Measurements from ENCODE around the gene AMBN.

Gene AMBN, protein sequence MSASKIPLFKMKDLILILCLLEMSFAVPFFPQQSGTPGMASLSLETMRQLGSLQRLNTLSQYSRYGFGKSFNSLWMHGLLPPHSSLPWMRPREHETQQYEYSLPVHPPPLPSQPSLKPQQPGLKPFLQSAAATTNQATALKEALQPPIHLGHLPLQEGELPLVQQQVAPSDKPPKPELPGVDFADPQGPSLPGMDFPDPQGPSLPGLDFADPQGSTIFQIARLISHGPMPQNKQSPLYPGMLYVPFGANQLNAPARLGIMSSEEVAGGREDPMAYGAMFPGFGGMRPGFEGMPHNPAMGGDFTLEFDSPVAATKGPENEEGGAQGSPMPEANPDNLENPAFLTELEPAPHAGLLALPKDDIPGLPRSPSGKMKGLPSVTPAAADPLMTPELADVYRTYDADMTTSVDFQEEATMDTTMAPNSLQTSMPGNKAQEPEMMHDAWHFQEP

DNA sequence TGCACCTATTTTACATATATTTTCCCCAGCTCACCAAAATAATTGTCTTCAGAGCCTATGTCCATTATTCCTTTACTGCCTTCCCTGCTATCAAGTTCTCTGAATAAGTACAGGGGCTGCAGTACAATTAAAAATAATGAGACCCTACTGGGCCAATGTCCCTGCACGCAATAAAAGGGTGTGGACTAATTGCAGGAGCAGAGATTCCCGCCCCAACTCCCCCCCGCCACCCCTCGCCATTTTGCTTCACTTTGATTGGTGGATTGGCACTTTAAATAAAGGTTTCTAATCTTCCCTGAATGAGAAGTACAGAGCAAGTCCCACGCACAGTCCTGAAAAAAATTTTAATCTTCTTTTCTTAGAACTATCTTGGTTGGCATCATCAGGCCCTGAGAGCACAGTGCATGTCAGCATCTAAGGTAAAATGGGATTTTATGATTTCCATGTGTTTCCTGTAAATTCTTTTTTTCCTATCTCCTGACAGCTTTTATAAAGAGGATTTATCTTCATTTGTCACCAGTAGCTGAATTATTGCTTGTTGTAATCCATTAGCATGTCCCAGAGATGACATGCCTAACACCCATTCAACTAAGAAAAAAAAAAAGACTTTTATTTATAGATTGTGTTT is at the start of gene AMBN:
AMBN (plus strand) TSS at position 302 of the 628 bp plus-strand sequence; CDS start at position 405, 103 bp downstream.
- DNase-seq: no peak

DNA sequence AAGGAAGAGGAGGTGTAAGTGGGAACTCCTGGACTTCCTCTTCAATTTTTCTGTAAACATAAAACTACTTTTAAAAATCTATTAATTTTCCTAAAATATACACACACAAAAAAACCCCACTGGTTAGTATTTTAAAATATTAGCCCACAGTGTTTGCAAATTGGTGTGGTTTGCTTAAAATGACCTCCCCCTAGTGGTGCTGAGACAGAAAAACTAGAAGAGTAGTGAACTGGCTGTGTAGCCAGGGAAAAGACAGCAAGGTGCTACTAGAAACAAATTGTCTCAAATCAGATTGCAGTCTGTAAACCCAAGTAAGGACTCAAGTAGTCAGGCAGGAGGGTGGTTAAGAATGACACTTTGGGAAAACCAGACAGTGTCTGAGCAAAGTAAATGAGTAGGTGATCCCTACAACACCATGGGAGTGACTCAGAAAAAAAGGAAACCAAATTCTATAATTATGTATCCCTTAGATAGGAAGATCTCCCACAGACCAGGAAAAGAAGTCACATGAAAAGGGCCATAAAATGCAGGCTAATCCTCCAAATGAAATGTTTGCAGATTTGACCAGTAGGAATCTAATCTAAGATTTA is 47.7 kb upstream of the AMBN start:
- DNase-seq: no peak

DNA sequence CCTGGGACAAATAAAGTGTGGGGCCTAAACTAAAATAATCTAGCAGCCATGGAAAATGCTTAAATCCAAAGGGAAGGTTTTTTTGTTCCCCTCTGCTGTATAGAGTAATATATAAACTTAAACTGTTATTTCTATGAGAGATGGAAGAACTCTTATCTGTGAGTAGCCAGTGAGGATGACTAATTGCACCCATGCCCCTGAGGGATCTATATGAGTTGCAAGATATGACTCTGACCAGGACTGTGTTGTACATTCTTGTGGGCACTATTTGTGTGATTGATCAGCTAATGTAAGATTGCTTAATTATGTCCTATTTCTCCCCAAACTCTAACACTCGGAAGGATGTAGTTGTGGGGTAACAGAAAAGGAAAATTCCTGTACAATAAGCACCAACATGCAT is 35.2 kb upstream of the AMBN start:
- DNase-seq: no peak

DNA sequence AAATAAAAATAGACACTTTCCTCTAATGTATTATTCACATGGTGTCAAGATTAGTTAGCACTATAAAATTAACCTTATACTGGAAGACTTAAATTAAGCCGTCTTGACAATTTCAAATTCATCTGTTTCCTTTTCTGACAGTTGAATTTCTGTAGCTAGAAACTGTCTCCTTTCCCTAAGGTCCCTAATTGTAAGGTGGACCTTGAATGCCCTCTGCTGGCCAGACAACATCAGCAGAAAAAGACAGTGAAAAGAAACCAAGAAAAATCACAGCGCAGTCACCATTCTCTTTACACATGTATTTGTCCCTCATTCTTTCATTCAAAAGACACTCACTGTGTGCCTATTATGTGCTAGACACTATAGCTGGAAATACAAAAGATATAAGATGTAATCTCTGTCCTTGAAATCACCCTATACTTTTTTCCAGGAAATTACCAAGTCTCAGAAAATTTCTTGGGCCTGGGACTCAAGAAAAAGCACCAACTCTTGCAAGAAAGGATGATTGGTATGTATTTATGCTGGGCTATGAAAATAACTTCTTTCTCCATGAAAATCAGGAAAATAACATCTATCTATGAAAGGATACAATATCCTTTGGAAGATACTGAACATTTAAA is 32.7 kb upstream of the AMBN start:
- peak; percentile 8 to 13 for DNase-seq

DNA sequence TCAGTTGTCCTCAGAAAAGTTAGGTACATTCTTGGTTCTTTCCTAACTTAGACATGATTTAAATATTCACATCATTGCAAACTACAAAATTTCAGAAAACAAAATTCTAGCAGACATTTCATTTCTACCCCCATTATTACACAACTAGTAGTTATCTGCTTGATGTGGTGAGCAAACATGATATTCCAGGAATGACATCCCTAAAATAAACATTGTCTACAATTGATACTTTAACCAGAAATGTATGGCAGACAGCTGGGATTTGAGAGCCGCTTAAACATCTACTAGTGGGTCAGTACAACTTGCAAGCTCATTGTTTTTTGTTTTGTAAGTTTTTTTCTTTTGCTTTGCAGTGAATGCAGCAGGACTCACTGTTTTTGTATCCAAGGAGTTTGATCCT is 32.1 kb upstream of the AMBN start:
- DNase-seq: no peak

DNA sequence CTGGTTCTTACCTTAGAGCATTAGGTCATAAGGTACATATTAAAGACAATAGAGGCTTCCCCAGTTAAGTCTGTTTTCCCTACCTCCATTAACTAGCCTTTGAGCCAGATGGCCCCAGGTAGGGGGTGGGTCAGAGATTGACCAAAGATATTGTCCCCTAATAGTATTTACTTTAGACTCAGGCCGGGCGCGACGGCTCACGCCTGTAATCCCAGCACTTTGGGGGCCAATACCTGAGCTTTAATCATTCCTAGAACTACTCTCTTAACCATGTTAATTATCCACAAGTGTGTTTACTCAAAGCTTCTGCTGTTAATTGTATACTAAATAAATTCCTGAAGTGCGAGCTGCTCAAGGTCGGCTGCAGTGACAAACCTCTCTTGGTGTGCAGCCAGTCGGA is 28.0 kb upstream of the AMBN start:
- no peak for DNase-seq

DNA sequence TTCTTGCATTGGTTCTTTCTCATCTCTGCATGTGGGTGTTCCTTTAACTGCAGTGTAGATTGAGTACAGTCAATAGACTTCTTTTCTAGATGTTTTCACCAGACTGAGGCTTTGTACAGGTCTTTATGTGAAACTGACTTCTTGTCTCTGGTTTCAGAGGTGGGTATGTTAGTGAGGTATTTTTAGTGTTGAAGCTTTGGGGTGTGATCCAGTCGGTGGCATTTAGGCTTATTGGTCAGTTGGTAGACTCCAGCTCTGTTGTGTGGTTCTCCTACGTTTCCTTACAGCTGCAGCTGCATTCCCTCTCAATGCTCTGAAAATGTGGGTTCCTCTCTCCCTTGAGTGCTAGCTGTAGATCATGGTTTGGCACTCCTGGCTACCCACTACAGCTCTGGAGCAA is 21.3 kb upstream of the AMBN start:
- DNase-seq: no peak

DNA sequence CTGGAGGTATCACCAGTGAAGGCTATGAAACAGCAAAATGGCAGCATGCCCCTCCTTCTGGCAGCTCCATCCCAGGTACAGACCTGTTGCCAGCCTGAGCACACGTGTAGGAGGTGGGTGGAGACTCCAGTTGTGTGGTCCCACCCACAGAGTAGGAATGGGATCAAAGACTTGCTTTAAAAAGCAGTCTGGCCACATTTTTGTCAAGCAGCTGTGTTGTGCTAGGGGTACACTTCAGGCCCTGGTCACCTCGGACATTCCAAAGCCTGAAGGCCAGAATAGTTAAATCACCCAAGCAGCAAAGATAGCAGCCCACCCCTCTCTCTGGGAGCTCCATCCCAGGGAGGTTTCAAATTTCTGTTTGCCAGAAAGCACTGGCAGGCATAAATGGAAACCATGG is 20.3 kb upstream of the AMBN start:
- DNase-seq: no peak

DNA sequence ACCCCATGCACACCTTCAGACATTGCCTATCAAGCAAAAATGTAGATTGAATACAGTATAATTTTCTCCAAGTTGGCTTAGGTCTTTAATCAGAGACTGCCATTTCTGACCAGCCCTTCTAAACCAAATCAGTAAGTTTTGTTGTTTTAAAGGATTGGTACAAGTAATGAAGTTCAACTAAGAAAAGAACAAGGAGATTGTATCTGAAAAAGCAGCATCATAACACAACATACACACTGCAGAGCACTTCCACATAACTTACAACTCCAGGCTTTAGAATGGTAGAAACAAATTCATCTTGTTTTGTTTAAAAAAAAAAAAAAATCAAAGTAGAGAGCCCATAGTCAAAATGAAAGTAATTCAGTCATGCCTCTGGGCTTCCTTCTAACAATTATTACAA is 16.1 kb upstream of the AMBN start:
- no peak for DNase-seq

DNA sequence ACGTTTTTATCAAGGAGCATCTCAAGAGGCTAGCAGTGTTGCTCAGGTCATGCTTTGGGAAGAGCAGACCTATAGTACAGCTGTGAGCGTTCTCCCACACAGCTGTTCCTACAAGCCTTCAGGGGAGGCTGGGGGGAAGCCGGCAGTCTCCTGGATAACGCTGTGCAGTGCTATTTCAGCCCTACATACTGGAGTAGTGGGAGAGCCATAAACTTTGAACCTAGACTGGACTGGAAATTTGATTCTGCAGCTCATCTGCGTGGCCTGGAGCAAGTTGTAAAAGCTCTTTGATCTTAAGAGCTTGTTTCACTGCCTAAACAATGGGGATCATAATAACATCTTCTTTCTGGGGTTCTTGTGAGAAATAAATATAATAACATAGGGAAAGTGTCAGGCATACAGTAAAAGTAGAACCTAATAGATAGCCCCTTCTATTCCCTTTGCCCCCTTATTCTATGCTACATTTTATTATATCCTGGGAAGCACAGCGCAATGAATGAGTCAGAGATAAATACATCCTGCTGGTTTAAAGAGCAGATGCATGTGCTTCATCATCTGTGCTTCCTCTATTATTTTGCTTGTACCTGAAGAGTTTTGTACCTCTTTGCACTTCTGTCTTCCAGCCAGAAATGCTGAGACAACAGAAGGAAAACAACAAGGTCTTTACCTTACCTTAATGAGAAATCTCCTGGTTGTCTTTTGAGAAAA is 14.7 kb upstream of the AMBN start:
- DNase-seq: no peak

DNA sequence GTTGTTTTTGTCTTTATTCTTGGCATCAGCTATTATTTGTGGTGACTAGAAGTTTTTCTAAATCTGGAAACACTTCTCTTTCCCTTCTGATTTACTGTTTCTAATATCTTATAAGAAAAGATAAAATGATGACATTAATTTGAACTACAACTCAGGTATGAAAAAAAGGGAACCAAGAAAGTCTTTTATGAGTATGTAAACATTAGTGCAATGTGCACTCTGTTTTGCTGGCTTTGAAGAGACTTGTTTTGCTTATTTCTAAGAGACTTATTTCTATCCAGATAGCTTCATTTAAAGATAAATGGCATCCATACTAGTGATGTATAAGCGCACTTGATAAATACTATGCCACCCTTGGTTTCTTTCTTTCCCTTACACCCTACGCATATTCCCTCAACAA is 10.1 kb upstream of the AMBN start:
- DNase-seq: no peak

DNA sequence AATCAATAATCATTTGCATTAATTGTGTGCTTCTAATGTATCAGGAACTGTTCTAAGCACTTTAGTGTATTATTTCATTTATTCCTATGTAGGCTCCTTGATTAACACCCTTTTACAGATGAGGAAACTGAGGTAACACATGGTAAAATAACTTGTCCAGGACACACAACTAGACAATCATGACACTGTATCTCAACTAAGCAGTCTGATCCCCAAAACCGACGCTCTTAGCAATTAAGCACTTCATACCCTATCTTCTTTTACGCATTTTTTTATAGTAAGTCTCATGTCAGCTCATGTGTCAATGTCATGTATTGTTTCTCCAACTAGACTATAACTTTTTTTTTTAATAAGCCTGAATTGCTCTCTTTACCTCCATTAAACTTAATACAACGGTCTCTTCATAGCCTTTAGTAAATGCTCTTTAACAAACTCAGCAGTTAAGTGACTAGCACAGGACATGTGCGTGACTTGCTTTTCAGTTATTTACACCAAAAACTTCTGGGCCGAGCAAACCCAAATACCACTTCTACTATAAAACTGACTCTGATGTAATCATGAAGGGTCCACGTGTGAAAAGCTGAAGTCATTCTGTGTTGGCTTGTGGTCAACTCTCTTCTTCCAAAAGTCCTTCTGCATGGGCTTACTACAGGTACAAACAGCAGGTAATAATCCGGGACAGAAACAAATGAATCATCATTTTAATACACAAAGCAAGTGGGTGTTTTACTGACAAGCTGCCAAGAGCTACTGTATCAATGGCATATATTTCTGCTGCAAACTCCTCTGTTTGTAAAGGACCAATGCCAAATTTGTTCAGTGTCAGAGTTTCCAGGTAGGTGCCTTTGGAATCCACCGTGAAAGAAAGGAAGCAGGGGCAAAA is 7.9 kb upstream of the AMBN start:
- no peak for DNase-seq

DNA sequence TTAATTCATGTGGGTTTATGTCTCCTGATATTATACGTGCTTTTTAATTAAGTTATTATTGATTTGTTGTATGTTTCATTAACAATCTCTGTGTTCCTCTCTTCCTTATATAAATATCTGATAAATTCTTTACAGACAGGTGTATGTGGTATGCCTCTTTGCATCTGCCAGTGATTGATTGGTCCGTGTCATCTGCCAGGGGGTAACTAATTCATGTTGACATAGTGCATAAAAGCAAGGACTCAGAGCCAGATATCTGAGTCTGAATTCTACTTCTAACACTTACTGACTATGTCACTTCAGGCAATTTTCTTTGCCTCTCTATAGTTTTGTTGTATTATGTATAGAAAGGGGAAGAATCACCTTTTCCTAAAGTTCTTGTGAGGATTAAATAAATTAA is 5.2 kb upstream of the AMBN start:
- no peak for DNase-seq

DNA sequence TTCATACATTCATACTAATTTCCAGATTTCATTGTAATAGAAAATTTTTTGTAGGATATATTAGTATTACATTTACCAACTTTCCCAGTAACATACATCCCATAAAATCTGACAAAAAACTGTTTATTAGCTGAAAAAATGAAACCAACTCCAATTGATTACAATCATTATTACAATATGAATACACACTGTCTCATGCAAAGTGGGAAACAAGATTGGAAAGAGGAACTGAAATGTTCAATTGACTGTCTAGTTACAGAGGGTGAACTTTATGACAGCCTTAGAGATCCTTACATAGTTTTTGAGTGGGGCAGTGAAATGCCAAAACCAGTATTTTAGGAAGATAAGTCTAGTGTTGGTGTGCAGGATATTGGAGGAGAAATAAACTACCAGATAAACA is 2.3 kb upstream of the AMBN start:
- DNase-seq: no peak

DNA sequence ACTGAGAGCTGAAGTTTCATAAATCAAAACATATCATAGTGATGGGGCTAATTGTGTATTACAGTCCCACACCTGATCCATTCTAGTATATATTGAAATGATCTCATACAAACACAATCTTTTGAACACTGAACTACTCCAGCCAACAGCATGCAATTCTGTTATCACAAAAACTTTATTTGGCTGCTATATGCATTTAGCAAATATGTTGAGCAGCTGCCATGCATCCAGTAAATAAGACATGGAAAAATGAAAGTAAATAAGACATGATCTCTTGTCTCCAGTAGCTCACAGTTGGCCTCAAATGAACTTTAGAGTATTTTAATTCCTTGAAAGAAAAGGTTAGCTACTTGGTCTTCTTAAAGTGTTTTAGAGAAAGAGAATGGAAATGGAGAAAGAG is 2.1 kb downstream of the AMBN start:
- no peak for DNase-seq

DNA sequence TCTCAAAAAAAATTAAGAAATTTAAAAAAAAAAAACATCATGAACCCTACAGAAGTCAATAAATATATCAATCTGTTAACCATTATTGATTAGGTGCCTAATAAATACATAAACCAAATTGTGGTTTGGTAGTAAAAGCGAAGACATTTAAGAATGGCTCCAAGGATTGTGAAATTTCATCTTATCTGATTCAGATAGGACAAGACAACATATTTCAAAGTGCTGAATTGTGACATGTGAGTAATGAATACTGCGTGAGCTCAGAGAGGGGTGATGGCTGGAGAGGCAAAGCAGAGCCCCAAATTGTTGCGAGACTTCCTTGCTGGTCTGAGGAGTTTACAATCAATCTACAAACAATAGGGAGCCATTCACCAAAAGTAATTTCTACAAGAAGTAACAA is 8.2 kb downstream of the AMBN start:
- no peak for DNase-seq

DNA sequence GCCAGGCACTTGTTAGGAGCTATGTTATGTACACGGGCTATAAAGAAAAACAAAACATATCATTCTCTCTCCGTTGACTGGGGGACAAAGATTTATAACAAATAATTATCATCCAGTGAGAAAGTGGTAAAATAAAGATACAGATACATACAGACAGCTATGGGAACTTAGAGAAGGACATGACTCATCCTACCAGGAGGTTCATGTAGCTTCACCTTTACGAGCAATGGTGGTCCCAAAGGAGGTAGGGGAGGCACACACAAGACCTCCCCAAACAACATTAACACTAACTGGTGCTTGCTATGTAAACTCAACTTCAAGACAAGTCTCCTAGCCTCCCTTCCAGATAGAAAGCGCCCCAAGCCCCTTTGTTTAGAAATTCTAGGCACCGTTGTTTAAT is 8.9 kb downstream of the AMBN start:
- DNase-seq: no peak

DNA sequence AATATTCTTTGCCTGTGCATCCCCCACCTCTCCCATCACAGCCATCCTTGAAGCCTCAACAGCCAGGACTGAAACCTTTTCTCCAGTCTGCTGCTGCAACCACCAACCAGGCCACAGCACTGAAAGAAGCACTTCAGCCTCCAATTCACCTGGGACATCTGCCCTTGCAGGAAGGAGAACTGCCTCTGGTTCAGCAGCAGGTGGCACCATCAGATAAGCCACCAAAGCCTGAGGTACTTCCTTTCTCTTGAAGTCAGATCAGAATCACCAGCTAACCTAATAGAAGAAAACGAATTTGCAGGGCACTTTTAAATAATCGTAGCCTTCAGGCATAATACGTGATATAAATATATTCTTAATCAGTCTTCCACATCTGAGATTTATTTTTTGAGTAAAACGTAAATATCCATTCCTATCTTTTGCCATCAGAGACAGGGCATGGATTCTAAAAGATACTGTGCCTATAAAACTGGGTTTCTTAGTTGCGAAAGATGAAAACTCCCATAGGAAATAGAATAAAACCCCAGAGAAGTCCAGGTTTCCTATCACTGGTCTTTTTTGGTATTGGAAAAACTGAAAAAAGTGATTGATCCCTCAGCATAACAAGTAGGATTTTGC is 9.5 kb downstream of the AMBN start:
- peak; percentile 60 to 78 for DNase-seq

DNA sequence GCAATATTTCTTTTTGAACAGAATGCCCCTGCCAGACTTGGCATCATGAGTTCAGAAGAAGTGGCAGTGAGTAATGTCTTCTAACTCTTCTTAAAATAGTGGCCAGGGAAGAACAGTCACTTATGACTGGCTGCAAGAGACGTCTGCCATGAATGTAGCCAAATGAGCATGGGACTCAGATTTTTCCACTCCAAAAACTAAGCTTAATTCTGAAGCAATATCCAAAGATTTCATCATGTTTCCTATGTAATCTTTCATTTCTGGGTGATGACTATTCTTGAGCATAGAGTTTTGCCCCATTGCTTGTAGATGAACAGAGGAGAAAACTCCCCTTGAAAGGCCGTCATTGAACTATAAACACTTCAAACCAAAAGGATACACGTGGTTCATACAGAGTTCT is 11.8 kb downstream of the AMBN start:
- DNase-seq: no peak

DNA sequence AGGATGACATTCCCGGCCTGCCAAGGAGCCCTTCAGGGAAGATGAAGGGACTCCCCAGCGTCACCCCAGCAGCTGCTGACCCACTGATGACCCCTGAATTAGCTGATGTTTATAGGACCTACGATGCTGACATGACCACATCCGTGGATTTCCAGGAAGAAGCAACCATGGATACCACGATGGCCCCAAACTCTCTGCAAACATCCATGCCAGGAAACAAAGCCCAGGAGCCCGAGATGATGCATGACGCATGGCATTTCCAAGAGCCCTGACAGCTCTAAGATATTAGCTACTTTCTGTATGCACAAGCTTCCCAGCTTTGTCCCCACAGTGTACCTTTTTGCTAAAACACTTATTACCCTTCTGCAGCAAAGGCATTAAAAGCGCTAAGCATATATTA is 14.4 kb downstream of the AMBN start:
- DNase-seq: no peak

DNA sequence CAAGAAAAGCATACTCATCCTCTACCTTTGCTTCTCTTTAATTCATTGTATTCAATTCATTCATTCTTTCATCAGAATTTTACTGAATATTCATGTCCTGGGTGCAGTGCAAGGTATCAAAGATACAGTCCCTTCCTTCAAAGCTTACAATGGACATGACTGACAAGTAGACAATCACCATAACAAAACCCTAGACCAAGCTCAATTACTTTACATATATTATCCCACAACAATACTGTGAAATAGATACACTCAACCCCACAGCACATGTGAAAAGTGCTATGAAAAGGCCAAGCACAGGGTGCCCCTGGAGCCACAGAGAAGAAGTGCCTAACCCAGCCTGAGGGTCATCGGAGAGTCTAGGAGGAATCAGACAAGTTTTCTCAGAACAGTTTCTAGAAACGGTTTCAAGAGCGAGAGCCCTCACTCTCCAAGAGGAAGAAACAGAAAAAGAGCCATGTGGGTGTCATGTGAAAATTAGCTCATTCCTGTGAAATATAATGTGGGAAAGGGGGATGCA is 15.3 kb downstream of the AMBN start:
- DNase-seq: no peak
